Trophoblast cell (in vitro differentiated cells and primary cell): ENCODE results near the gene HSPD1.

Source experiments
- DNase-seq, 2 donors: peaks; one replicate each; pipeline ENCODE4 v3.0.0-alpha.2; 2016
- H2AFZ ChIP-seq: 2 replicates; pipeline ENCODE4 v1.6.1; 2013; ENCODE audit warnings: low read length, moderate library complexity, mild to moderate bottlenecking; ENCODE audit not compliant: insufficient read depth, poor library complexity
- H2AK5ac ChIP-seq: 2 replicates; pipeline ENCODE4 v1.6.1; 2013; ENCODE audit warnings: mild to moderate bottlenecking, low read length
- H2BK120ac ChIP-seq: 2 replicates; pipeline ENCODE4 v1.6.1; 2013; ENCODE audit warnings: low read length, mild to moderate bottlenecking, moderate library complexity; ENCODE audit not compliant: insufficient read depth, poor library complexity
- H2BK12ac ChIP-seq: 2 replicates; pipeline ENCODE4 v1.6.1; 2013; ENCODE audit warnings: mild to moderate bottlenecking, low read length, moderate library complexity
- H2BK5ac ChIP-seq: 2 replicates; pipeline ENCODE4 v1.6.1; 2013; ENCODE audit warnings: low read length, low read depth, moderate library complexity, mild to moderate bottlenecking; ENCODE audit not compliant: poor library complexity
- H3K14ac ChIP-seq: 2 replicates; pipeline ENCODE4 v1.6.1; 2013; ENCODE audit warnings: mild to moderate bottlenecking, low read length
- H3K18ac ChIP-seq: 2 replicates; pipeline ENCODE4 v1.6.1; 2013; ENCODE audit warnings: mild to moderate bottlenecking, low read length
- H3K23ac ChIP-seq: 2 replicates; pipeline ENCODE4 v1.6.1; 2013; ENCODE audit warnings: low read length
- H3K27ac ChIP-seq: 2 replicates; pipeline ENCODE4 v1.5.1; 2013; ENCODE audit warnings: low read depth, mild to moderate bottlenecking, inconsistent platforms, low read length, moderate library complexity
- H3K27me3 ChIP-seq: 2 replicates; pipeline ENCODE4 v1.6.1; 2013; ENCODE audit warnings: inconsistent platforms, mild to moderate bottlenecking, low read length, moderate library complexity; ENCODE audit not compliant: insufficient read depth
- H3K36me3 ChIP-seq, 2 experiments: 1 replicate in 1 of 2; 2 replicates in 1 of 2; pipeline ENCODE4 v1.6.1; 2013; ENCODE audit warnings: low read length in 2 of 2, mild to moderate bottlenecking in 2 of 2, moderate library complexity in 1 of 2; ENCODE audit not compliant: insufficient read depth in 2 of 2, control insufficient read depth in 1 of 2
- H3K4ac ChIP-seq: 2 replicates; pipeline ENCODE4 v1.6.1; 2013; ENCODE audit warnings: low read depth, mild to moderate bottlenecking, low read length, moderate library complexity
- H3K4me1 ChIP-seq, 2 experiments: 1 replicate in 1 of 2; 2 replicates in 1 of 2; pipeline ENCODE4 v1.6.1; 2013; ENCODE audit warnings: low read length in 2 of 2, mild to moderate bottlenecking in 2 of 2, moderate library complexity in 1 of 2; ENCODE audit not compliant: insufficient read depth in 2 of 2, control insufficient read depth in 1 of 2
- H3K4me2 ChIP-seq: 2 replicates; pipeline ENCODE4 v1.6.1; 2013; ENCODE audit warnings: inconsistent platforms, mild to moderate bottlenecking, low read length, moderate library complexity
- H3K4me3 ChIP-seq: 2 replicates; pipeline ENCODE4 v1.5.1; 2013; ENCODE audit warnings: mild to moderate bottlenecking, low read depth, low read length, inconsistent platforms
- H3K79me1 ChIP-seq: one replicate; pipeline ENCODE4 v1.6.1; 2013; ENCODE audit warnings: low read length
- H3K79me2 ChIP-seq: 2 replicates; pipeline ENCODE4 v1.6.1; 2013; ENCODE audit warnings: low read length, mild to moderate bottlenecking; ENCODE audit not compliant: control insufficient read depth, insufficient read depth, poor library complexity
- H3K9ac ChIP-seq: 2 replicates; pipeline ENCODE4 v1.6.1; 2013; ENCODE audit warnings: mild to moderate bottlenecking, low read length
- H3K9me3 ChIP-seq: 2 replicates; pipeline ENCODE4 v1.6.1; 2013; ENCODE audit warnings: low read depth, mild to moderate bottlenecking, control low read depth, inconsistent platforms, low read length; ENCODE audit not compliant: insufficient read depth
- H4K12ac ChIP-seq: 2 replicates; pipeline ENCODE4 v1.6.1; 2013; ENCODE audit warnings: low read depth, mild to moderate bottlenecking, low read length, moderate library complexity
- H4K8ac ChIP-seq: 2 replicates; pipeline ENCODE4 v1.6.1; 2013; ENCODE audit warnings: low read depth, mild to moderate bottlenecking, low read length, moderate library complexity
- H4K91ac ChIP-seq: one replicate; pipeline ENCODE4 v1.6.1; 2013; ENCODE audit warnings: low read depth, mild to moderate bottlenecking, low read length, moderate library complexity
- WGBS: extraction: QIAGEN DNeasy Blood & Tissue Kit; methylation state at CpG from one replicate; pipeline ENCODE4 v1.1.7; 2013; ENCODE audit warnings: missing lambda C conversion rate; ENCODE audit not compliant: insufficient read length, insufficient coverage; ENCODE audit errors: extremely low coverage; 5-methylcytosine and 5-hydroxymethylcytosine counted together

Gene HSPD1

GRCh38 chr2:197506658-197507057 is 7.0 kb upstream of the HSPD1 start:
- WGBS, result no CpG with 5 or more reads among the region's 5 CpGs

GRCh38 chr2:197504512-197504911 is 4.9 kb upstream of the HSPD1 start:
- peaks cover 9 to 11% of the 10 kb centered on the region in 2 experiments for H3K36me3 ChIP-seq
- WGBS, result no CpG with 5 or more reads among the region's 6 CpGs
- H3K14ac ChIP-seq, result no peak overlapping the region

More at GRCh38 chr2:197506658-197507057, 7.0 kb upstream of the HSPD1 start:
- Histone ChIP-seq H2AK5ac (no peak overlapping the region), H2BK5ac (no peak overlapping the region), H3K9ac (no peak overlapping the region), H3K18ac (no peak overlapping the region), H3K36me3 (peaks cover 9 to 11% of the 10 kb centered on the region in 2 experiments), H2BK12ac (no peak overlapping the region), H3K4me1 (no peaks in the 10 kb centered on the region), H3K4ac (no peak overlapping the region), H3K4me3 (no peak overlapping the region), H3K14ac (no peak overlapping the region), H3K9me3 (no peaks in the 10 kb centered on the region), H3K4me2 (no peak overlapping the region), H4K8ac (no peak overlapping the region), H2AFZ (no peak overlapping the region), H4K12ac (no peak overlapping the region), H2BK120ac (no peak overlapping the region), H3K79me1 (no peaks in the 10 kb centered on the region), H3K27ac (no peak overlapping the region), H3K79me2 (peaks cover 1% of the 10 kb centered on the region), H4K91ac (no peak overlapping the region), H3K27me3 (no peaks in the 10 kb centered on the region), H3K23ac (no peak overlapping the region)
- no peak for DNase-seq

DNA sequence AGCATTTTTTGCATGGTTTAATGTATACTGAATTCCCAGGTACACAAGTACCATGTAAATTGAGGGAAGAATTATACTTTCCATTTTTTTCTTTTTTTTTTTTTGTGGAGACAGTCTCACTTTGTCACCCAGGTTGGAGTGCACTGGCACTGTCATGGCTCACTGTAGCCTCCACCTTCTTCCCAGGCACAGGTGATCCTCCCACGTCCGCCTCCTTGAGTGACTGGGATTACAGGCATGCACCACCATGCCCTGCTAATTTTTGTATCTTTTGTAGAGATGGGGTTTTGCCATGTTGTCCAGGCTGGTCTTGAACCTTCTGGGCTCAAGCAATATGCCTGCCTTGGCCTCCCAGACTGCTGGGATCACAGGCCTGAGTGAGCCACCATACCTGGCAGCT is 4.4 kb upstream of the HSPD1 start:
- no peak overlapping the region for H3K18ac ChIP-seq
- H2BK120ac ChIP-seq, result no peak overlapping the region
- no peak overlapping the region for H3K27ac ChIP-seq
- H3K27me3 ChIP-seq, result no peaks in the 10 kb centered on the region
- H2AK5ac ChIP-seq, result no peak overlapping the region
- peaks cover 11% of the 10 kb centered on the region for H3K79me1 ChIP-seq
- no peak overlapping the region for H4K91ac ChIP-seq
- no peak overlapping the region for H3K14ac ChIP-seq
- H2BK12ac ChIP-seq, result no peak overlapping the region
- H3K9ac ChIP-seq, result no peak overlapping the region
- no peak overlapping the region for H3K4ac ChIP-seq
- no peak overlapping the region for H4K12ac ChIP-seq
- no peaks in the 10 kb centered on the region for H3K9me3 ChIP-seq
- H3K23ac ChIP-seq, result no peak overlapping the region
- H2AFZ ChIP-seq, result no peak overlapping the region
- H3K79me2 ChIP-seq, result peaks cover 15% of the 10 kb centered on the region
- WGBS, result no CpG with 5 or more reads among the region's 2 CpGs
- H3K4me3 ChIP-seq, result no peak overlapping the region
- H3K36me3 ChIP-seq, result peaks cover 9 to 11% of the 10 kb centered on the region in 2 experiments
- H3K4me2 ChIP-seq, result no peak overlapping the region
- DNase-seq, result no peak
- no peaks in the 10 kb centered on the region for H3K4me1 ChIP-seq
- H4K8ac ChIP-seq, result no peak overlapping the region
- H2BK5ac ChIP-seq, result no peak overlapping the region

More at GRCh38 chr2:197504512-197504911, 4.9 kb upstream of the HSPD1 start:
- Histone ChIP-seq H3K79me1 (peaks cover 7% of the 10 kb centered on the region), H3K27me3 (no peaks in the 10 kb centered on the region), H2BK12ac (no peak overlapping the region), H4K8ac (no peak overlapping the region), H3K4me2 (no peak overlapping the region), H4K91ac (no peak overlapping the region), H2BK5ac (no peak overlapping the region), H2BK120ac (no peak overlapping the region), H3K9ac (no peak overlapping the region), H3K9me3 (no peaks in the 10 kb centered on the region), H3K18ac (no peak overlapping the region), H3K4me1 (no peaks in the 10 kb centered on the region), H3K4ac (no peak overlapping the region), H3K4me3 (no peak overlapping the region), H3K79me2 (peaks cover 10% of the 10 kb centered on the region), H3K27ac (no peak overlapping the region), H3K23ac (no peak overlapping the region), H2AFZ (no peak overlapping the region), H4K12ac (no peak overlapping the region), H2AK5ac (no peak overlapping the region)
- no peak for DNase-seq

- Histone ChIP-seq H3K36me3 (peaks cover 9 to 11% of the 10 kb centered on the region in 2 experiments), H3K9ac (no peak overlapping the region), H4K12ac (no peak overlapping the region), H3K9me3 (no peaks in the 10 kb centered on the region), H3K4me3 (no peak overlapping the region), H2BK5ac (no peak overlapping the region), H3K23ac (no peak overlapping the region), H3K27ac (no peak overlapping the region), H3K4me2 (no peak overlapping the region), H3K27me3 (no peaks in the 10 kb centered on the region), H3K79me1 (peaks cover 14% of the 10 kb centered on the region), H2BK12ac (no peak overlapping the region), H2AFZ (no peak overlapping the region), H2AK5ac (no peak overlapping the region), H3K4me1 (peaks cover 0 to 3% of the 10 kb centered on the region in 2 experiments), H3K14ac (no peak overlapping the region), H4K8ac (no peak overlapping the region), H4K91ac (no peak overlapping the region), H3K18ac (no peak overlapping the region), H3K4ac (no peak overlapping the region), H3K79me2 (peaks cover 20% of the 10 kb centered on the region), H2BK120ac (no peak overlapping the region)
- DNase-seq, result no peak
- no CpG with 5 or more reads among the region's 4 CpGs for WGBS
Observed at GRCh38 chr2:197502685-197503084, 3.0 kb upstream of the HSPD1 start.
